ENCODE measurements around the gene ANKRD36C. TPM values are rescaled to one million over a fixed set of nuclear protein-coding genes. Genes with fewer than 3 reads are reported as not detected.
"Not testable (repeated sequence)": the region's sequence is repeated elsewhere in the genome, so short reads cannot be mapped to it uniquely, and the experiment has no call there.

ANKRD36C gene
- total RNA-seq, 1 donor from 2014 or later = 57.2 TPM

GRCh38 chr2:96011129-96011455, 19.5 kb upstream of the ANKRD36C start:
- H3K4me1 Mint-ChIP-seq; H3K36me3 Mint-ChIP-seq (ENCODE audit: low read depth); H3K9me3 Mint-ChIP-seq; POLR2A ChIA-PET; ATAC-seq (ENCODE audit: low read depth); intact Hi-C loops (cut with micrococcal nuclease); DNase-seq; H3K27me3 Mint-ChIP-seq; H3K27ac Mint-ChIP-seq: not testable (repeated sequence)
- CTCF ChIA-PET = interaction anchor here (1.2 kb wide), 1 partner anchor 11 kb away, joined by 4 read pairs; no protein-coding TSS in a partner anchor
- H3K4me3 Mint-ChIP-seq = peak overlapping the region; percentile 52

GRCh38 chr2:96010320-96011128, 18.9 kb upstream of the ANKRD36C start:
- POLR2A ChIA-PET = interaction anchor here (0.6 kb wide), 1 partner anchor 476 kb away, joined by 3 read pairs; no protein-coding TSS in a partner anchor
- H3K9me3 Mint-ChIP-seq; intact Hi-C loops (cut with micrococcal nuclease); H3K27ac Mint-ChIP-seq; H3K4me1 Mint-ChIP-seq; H3K36me3 Mint-ChIP-seq (ENCODE audit: low read depth): not testable (repeated sequence)
- peaks cover 10% of the 10 kb centered on the region for H3K27me3 Mint-ChIP-seq
- peak; percentile 100 for ATAC-seq (ENCODE audit: low read depth)
- CTCF ChIA-PET = interaction anchor here (1.2 to 1.3 kb wide), 2 partner anchors 12 to 18 kb away, joined by 4 to 5 read pairs; no protein-coding TSS in a partner anchor
- peak overlapping the region; percentile 78 for H3K4me3 Mint-ChIP-seq
- DNase-seq = peak; percentile 96

DNA sequence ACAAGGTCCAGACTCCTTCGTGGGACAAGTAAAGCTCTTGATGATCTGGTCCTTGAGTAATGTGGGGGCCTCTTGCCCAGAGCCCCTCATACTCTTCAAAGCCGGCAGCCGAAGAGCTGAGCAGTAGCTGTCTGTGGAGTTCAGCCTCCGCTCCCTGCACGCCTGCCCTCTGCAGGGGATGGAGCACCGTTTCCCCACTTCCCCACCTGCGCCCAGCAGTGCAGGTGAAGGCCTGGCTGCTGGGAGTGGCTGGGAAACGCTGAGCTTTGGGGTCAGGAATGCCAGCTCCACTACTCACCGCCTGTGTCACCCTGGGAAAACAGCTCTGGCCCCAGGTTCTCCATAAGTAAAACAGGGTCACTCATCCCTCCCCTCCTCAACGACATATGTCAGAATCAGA, 18.2 kb upstream of the ANKRD36C start:
- ChIA-PET POLR2A (interaction anchor here (0.6 kb wide), 1 partner anchor 477 kb away, joined by 3 read pairs; no protein-coding TSS in a partner anchor), CTCF (interaction anchor here (1.3 kb wide), 1 partner anchor 17 kb away, joined by 5 read pairs; no protein-coding TSS in a partner anchor)
- Mint-ChIP-seq H3K27me3 (peaks cover 16% of the 10 kb centered on the region), H3K4me3 (peak overlapping the region; percentile 78)
- intact Hi-C loops (cut with micrococcal nuclease); DNase-seq; H3K9me3 Mint-ChIP-seq; H3K4me1 Mint-ChIP-seq; H3K27ac Mint-ChIP-seq; ATAC-seq (ENCODE audit: low read depth); H3K36me3 Mint-ChIP-seq (ENCODE audit: low read depth): not testable (repeated sequence)

DNA sequence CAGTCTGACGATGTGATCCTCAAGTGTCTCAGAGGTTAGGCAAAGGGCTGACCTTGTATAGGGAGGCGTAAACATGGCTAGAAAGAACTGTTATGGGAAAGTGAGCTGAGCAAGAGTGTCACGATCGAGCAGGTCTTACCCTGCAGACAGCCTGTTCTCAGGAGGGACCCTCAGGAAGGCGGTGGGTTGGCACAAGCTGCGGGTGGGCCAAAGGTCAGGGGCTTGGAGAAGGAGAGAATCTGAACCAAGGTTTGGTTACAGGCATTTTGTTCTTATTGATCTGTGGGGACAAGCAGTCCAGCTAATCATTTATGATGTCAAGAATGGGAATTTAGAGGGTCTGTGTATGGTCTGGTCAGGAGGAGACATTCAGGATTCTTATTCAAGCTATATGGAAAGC, 16.4 kb upstream of the ANKRD36C start:
- H3K4me3 Mint-ChIP-seq; H3K36me3 Mint-ChIP-seq (ENCODE audit: low read depth); H3K27ac Mint-ChIP-seq; ATAC-seq (ENCODE audit: low read depth); POLR2A ChIA-PET; H3K4me1 Mint-ChIP-seq; intact Hi-C loops (cut with micrococcal nuclease); H3K9me3 Mint-ChIP-seq; CTCF ChIA-PET; DNase-seq: not testable (repeated sequence)
- peaks cover 21% of the 10 kb centered on the region for H3K27me3 Mint-ChIP-seq

GRCh38 chr2:96006248-96006647, 14.6 kb upstream of the ANKRD36C start:
- H3K9me3 Mint-ChIP-seq; H3K27ac Mint-ChIP-seq; H3K36me3 Mint-ChIP-seq (ENCODE audit: low read depth); POLR2A ChIA-PET; CTCF ChIA-PET; DNase-seq; intact Hi-C loops (cut with micrococcal nuclease); H3K4me3 Mint-ChIP-seq; H3K4me1 Mint-ChIP-seq; ATAC-seq (ENCODE audit: low read depth): not testable (repeated sequence)
- peaks cover 30% of the 10 kb centered on the region for H3K27me3 Mint-ChIP-seq

DNA sequence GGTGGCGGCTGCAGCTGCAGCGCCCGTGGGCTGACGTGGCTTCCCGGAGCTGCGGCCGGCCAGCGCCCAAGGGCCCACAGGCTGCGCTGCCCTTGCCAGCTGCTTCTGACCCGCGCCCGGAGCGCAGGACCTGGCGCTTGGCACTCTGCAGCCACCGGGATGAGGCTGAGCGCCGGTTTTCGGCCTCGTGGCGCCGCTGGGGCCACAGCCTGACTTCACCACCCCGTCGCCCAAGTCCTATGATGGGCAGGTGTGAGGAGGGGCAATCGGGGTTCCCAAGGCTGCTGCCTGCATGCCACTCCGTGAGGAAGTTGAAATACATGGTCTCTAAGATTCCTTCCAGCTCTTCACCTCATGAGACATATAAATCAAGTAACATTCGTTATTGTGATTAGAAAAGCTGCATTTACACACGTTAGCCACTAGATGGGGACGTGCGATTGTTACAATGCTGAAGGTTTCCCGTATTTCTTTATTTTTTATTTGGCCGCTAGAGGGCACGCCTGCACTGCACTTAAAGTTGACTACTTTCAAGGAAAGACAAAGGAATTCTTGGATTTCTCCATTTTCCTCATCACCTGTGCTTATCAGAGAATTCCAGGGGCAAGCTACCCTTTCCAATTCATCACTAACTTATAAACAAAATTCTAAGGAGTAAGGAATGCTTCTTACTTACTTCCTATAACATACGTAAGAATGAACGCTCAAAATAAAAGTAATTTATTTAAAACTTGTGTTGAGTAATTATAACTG, 1.1 kb upstream of the ANKRD36C start:
- CTCF ChIA-PET = interaction anchor here (0.7 to 2.9 kb wide), 15 partner anchors 17 to 885 kb away, joined by 3 to 28 read pairs (median 4); partner anchors contain the start of genes ADRA2B and ASTL
- H3K27me3 Mint-ChIP-seq; H3K9me3 Mint-ChIP-seq; H3K36me3 Mint-ChIP-seq (ENCODE audit: low read depth); H3K4me1 Mint-ChIP-seq: not testable (repeated sequence)
- H3K27ac Mint-ChIP-seq = peak overlapping the region; percentile 87
- intact Hi-C loops (cut with micrococcal nuclease) = loop anchor here (1.0 to 10.0 kb wide), 5 partner anchors 125 to 812 kb away; partner anchors contain the start of gene TMEM127
- DNase-seq (peak; percentile 51), ATAC-seq (ENCODE audit: low read depth) (peak; percentile 61)
- POLR2A ChIA-PET = interaction anchor here (0.7 to 0.8 kb wide), 2 partner anchors 146 to 272 kb away, joined by 3 read pairs; no protein-coding TSS in a partner anchor
- peak overlapping the region; percentile 88 for H3K4me3 Mint-ChIP-seq
- TF ChIP-seq CTCF (IDR thresholded peaks at IDR 0.05) = peak; percentile 92

GRCh38 chr2:95992102-95992501, 478 bp upstream of the ANKRD36C start:
- intact Hi-C loops (cut with micrococcal nuclease) = loop anchor here (1.0 to 10.0 kb wide), 5 partner anchors 125 to 813 kb away; partner anchors contain the start of gene TMEM127
- H3K9me3 Mint-ChIP-seq; H3K27me3 Mint-ChIP-seq; POLR2A ChIA-PET; H3K4me1 Mint-ChIP-seq; H3K36me3 Mint-ChIP-seq (ENCODE audit: low read depth): not testable (repeated sequence)
- Mint-ChIP-seq H3K27ac (peak overlapping the region; percentile 53), H3K4me3 (peak overlapping the region; percentile 95)
- peak; percentile 57 for ATAC-seq (ENCODE audit: low read depth)
- CTCF ChIA-PET = interaction anchor here (0.7 to 2.9 kb wide), 13 partner anchors 17 to 885 kb away, joined by 3 to 28 read pairs (median 4); partner anchors contain the start of genes ADRA2B and ASTL
- DNase-seq = peak; percentile 42

DNA sequence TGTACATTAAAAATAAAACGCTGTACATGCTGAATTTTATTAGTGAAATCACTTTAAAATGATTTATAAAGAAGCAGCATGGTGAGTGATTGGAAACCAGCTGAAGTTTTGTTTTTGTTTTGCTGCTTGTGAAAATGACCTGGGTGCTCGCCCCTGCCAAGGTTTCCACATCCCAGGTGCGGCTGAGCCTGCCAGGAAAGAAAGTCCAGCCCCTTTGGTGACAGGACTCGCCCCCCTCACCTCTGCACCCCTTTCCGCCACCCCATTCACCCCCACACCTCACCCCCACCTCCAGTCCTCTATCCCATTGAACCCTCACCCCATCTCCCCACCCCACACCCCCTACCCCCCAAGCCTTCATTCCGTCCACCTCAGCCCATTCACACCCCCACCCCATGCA, 740 bp downstream of the ANKRD36C start:
- H3K27me3 Mint-ChIP-seq; H3K9me3 Mint-ChIP-seq; H3K27ac Mint-ChIP-seq; DNase-seq; ATAC-seq (ENCODE audit: low read depth); H3K4me1 Mint-ChIP-seq: not testable (repeated sequence)
- peak overlapping the region; percentile 58 for H3K4me3 Mint-ChIP-seq
- H3K36me3 Mint-ChIP-seq (ENCODE audit: low read depth) = peaks cover 11% of the 10 kb centered on the region
- ChIA-PET POLR2A (interaction anchor here (0.6 kb wide), 1 partner anchor 329 kb away, joined by 3 read pairs; no protein-coding TSS in a partner anchor), CTCF (interaction anchor here (2.9 kb wide), 1 partner anchor 126 kb away, joined by 22 read pairs; the partner anchor contains the start of gene ADRA2B)
- intact Hi-C loops (cut with micrococcal nuclease) = loop anchor here (10.0 kb wide), 2 partner anchors 184 to 814 kb away; no protein-coding TSS in a partner anchor

GRCh38 chr2:95951662-95952061, 40.0 kb downstream of the ANKRD36C start:
- H3K36me3 Mint-ChIP-seq (ENCODE audit: low read depth) = peaks cover 19% of the 10 kb centered on the region
- H3K4me3 Mint-ChIP-seq; H3K9me3 Mint-ChIP-seq; DNase-seq; POLR2A ChIA-PET; H3K4me1 Mint-ChIP-seq; intact Hi-C loops (cut with micrococcal nuclease); H3K27me3 Mint-ChIP-seq; CTCF ChIA-PET; H3K27ac Mint-ChIP-seq; ATAC-seq (ENCODE audit: low read depth): not testable (repeated sequence)

GRCh38 chr2:95948039-95948438, 43.6 kb downstream of the ANKRD36C start:
- H3K27ac Mint-ChIP-seq; DNase-seq; H3K9me3 Mint-ChIP-seq; CTCF ChIA-PET; H3K4me1 Mint-ChIP-seq; POLR2A ChIA-PET; H3K4me3 Mint-ChIP-seq; intact Hi-C loops (cut with micrococcal nuclease); ATAC-seq (ENCODE audit: low read depth); H3K27me3 Mint-ChIP-seq: not testable (repeated sequence)
- H3K36me3 Mint-ChIP-seq (ENCODE audit: low read depth) = peaks cover 21% of the 10 kb centered on the region

All from activated B cell treated with CpG ODN at 0.5 μM for 24 hours (primary cell).